COR-L47 (cell line): Measurements from ENCODE around the gene SYNJ2.

Source experiments
- DNase-seq: peaks from one replicate; lab custom pipeline; 2025; lab: John Stamatoyannopoulos, UW

Gene SYNJ2

GRCh38 chr6:158077676-158078075 lies 96.0 kb downstream of the SYNJ2 start:
- no peak for DNase-seq

- DNase-seq, result no peak
Observed at GRCh38 chr6:158078320-158078719, 96.7 kb downstream of the SYNJ2 start.

- DNase-seq, result no peak
Observed at GRCh38 chr6:158080849-158081656, 99.4 kb downstream of the SYNJ2 start.

GRCh38 chr6:158081657-158081935 lies 99.9 kb downstream of the SYNJ2 start:
- no peak for DNase-seq

- DNase-seq, result no peak
Observed at GRCh38 chr6:158083455-158084325, 102.0 kb downstream of the SYNJ2 start.

GRCh38 chr6:158085261-158086053 lies 103.8 kb downstream of the SYNJ2 start:
- DNase-seq, result no peak

- DNase-seq, result no peak
Observed at GRCh38 chr6:158086054-158086503, 104.4 kb downstream of the SYNJ2 start.

GRCh38 chr6:158086504-158087223 lies 105.0 kb downstream of the SYNJ2 start:
- DNase-seq, result no peak

GRCh38 chr6:158087224-158087867 lies 105.7 kb downstream of the SYNJ2 start:
- DNase-seq, result no peak

GRCh38 chr6:158092806-158093205 lies 111.1 kb downstream of the SYNJ2 start:
- no peak for DNase-seq

- DNase-seq, result no peak
Observed at GRCh38 chr6:158095031-158095430, 113.4 kb downstream of the SYNJ2 start.

- DNase-seq, result no peak
Observed at GRCh38 chr6:158095671-158096070, 114.0 kb downstream of the SYNJ2 start.

- DNase-seq, result no peak
Observed at GRCh38 chr6:158103228-158103627, 121.6 kb downstream of the SYNJ2 start.

- DNase-seq, result no peak
Observed at GRCh38 chr6:158104696-158105095, 123.0 kb downstream of the SYNJ2 start.

- DNase-seq, result no peak
Observed at GRCh38 chr6:158109748-158110147, 128.1 kb downstream of the SYNJ2 start.

- DNase-seq, result no peak
Observed at GRCh38 chr6:158110986-158111385, 129.3 kb downstream of the SYNJ2 start.

GRCh38 chr6:158111987-158112386 lies 130.3 kb downstream of the SYNJ2 start:
- no peak for DNase-seq

- no peak for DNase-seq
Observed at GRCh38 chr6:158113802-158114201, 132.1 kb downstream of the SYNJ2 start.

GRCh38 chr6:158115102-158115501 lies 133.4 kb downstream of the SYNJ2 start:
- no peak for DNase-seq

- no peak for DNase-seq
Observed at GRCh38 chr6:158115508-158115907, 133.8 kb downstream of the SYNJ2 start.

GRCh38 chr6:158118886-158119285 lies 137.2 kb downstream of the SYNJ2 start:
- DNase-seq, result no peak
